H7 (cell line): Measurements from ENCODE around the gene SLC5A8. TPM values are rescaled to one million over a fixed set of nuclear protein-coding genes. Genes with fewer than 3 reads are reported as not detected.
"Not testable (repeated sequence)": the region's sequence is repeated elsewhere in the genome, so short reads cannot be mapped to it uniquely, and the experiment has no call there.

Experiments
- DNase-seq: peaks from one replicate; pipeline ENCODE4 v3.0.0; 2012
- H3K27me3 ChIP-seq: 2 replicates; pipeline ENCODE4 v1.6.0; 2011; ENCODE audit warnings: mild to moderate bottlenecking, low read length; ENCODE audit not compliant: control insufficient read depth, insufficient read depth
- H3K36me3 ChIP-seq: replicated peaks from 2 replicates; pipeline ENCODE4 v1.5.1; 2011; ENCODE audit warnings: low read length; ENCODE audit not compliant: control insufficient read depth, insufficient read depth
- H3K4me3 ChIP-seq: 2 replicates; pipeline ENCODE4 v1.5.1; 2011; ENCODE audit warnings: low read depth, mild to moderate bottlenecking, control low read depth, low read length, moderate library complexity; ENCODE audit not compliant: insufficient read depth
- total RNA-seq: library from RNA; depleted of rRNA; stranded (reverse); fragments of >200 nt; shearing (Covaris generic); gene quantifications from 2 replicates; pipeline ENCODE4 v1.2.3, GENCODE V29; 2014

Gene SLC5A8
- total RNA-seq, 1 experiment from 2014 or later: not detected

- peak; percentile 44 for DNase-seq
These were observed 5.3 kb downstream of the SLC5A8 start for GRCh38 chr12:101204602-101205304.

GRCh38 chr12:101200824-101201223 lies 9.2 kb downstream of the SLC5A8 start:
- Histone ChIP-seq H3K36me3 (no peaks in the 10 kb centered on the region), H3K27me3 (no peaks in the 10 kb centered on the region), H3K4me3 (no peak overlapping the region)
- DNase-seq: no peak

More at GRCh38 chr12:101204602-101205304, 5.3 kb downstream of the SLC5A8 start:
- H3K4me3 ChIP-seq: no peak overlapping the region
- H3K27me3 ChIP-seq: peaks cover 11% of the 10 kb centered on the region; the same call in 1 of the 2 replicates
- H3K36me3 ChIP-seq: no peaks in the 10 kb centered on the region

- no peaks in the 10 kb centered on the region for H3K36me3 ChIP-seq
- H3K4me3 ChIP-seq: no peak overlapping the region
- DNase-seq: no peak
- H3K27me3 ChIP-seq: no peaks in the 10 kb centered on the region
These were observed 9.9 kb downstream of the SLC5A8 start for GRCh38 chr12:101200145-101200544.

GRCh38 chr12:101186291-101186690 lies 23.7 kb downstream of the SLC5A8 start:
- Histone ChIP-seq H3K27me3 (no peaks in the 10 kb centered on the region), H3K4me3 (no peak overlapping the region), H3K36me3 (no peaks in the 10 kb centered on the region)
- DNase-seq: no peak

GRCh38 chr12:101181776-101182175 lies 28.3 kb downstream of the SLC5A8 start:
- H3K4me3 ChIP-seq: no peak overlapping the region
- H3K27me3 ChIP-seq: no peaks in the 10 kb centered on the region
- DNase-seq: no peak
- no peaks in the 10 kb centered on the region for H3K36me3 ChIP-seq

GRCh38 chr12:101174541-101174940 lies 35.5 kb downstream of the SLC5A8 start:
- Histone ChIP-seq H3K36me3 (no peaks in the 10 kb centered on the region), H3K4me3 (no peak overlapping the region), H3K27me3 (no peaks in the 10 kb centered on the region)
- DNase-seq: no peak

- Histone ChIP-seq H3K36me3 (no peaks in the 10 kb centered on the region), H3K27me3 (no peaks in the 10 kb centered on the region), H3K4me3 (no peak overlapping the region)
- DNase-seq: no peak
These were observed 36.8 kb downstream of the SLC5A8 start for GRCh38 chr12:101173197-101173749.

- DNase-seq: peak; percentile 39
- H3K36me3 ChIP-seq: no peaks in the 10 kb centered on the region
These were observed 37.7 kb downstream of the SLC5A8 start for GRCh38 chr12:101172316-101172715.

GRCh38 chr12:101168001-101168400 lies 42.0 kb downstream of the SLC5A8 start:
- Histone ChIP-seq H3K27me3 (no peaks in the 10 kb centered on the region), H3K36me3 (no peaks in the 10 kb centered on the region), H3K4me3 (no peak overlapping the region)
- DNase-seq: no peak

More at GRCh38 chr12:101172316-101172715, 37.7 kb downstream of the SLC5A8 start:
- H3K27me3 ChIP-seq: no peaks in the 10 kb centered on the region
- H3K4me3 ChIP-seq: no peak overlapping the region

GRCh38 chr12:101166866-101167265 lies 43.2 kb downstream of the SLC5A8 start:
- DNase-seq: no peak
- Histone ChIP-seq H3K4me3 (no peak overlapping the region), H3K27me3 (no peaks in the 10 kb centered on the region), H3K36me3 (no peaks in the 10 kb centered on the region)

- DNase-seq: no peak
- H3K36me3 ChIP-seq: no peaks in the 10 kb centered on the region
- H3K27me3 ChIP-seq: no peaks in the 10 kb centered on the region
- H3K4me3 ChIP-seq: no peak overlapping the region
These were observed 44.7 kb downstream of the SLC5A8 start for GRCh38 chr12:101165319-101165718.

- H3K36me3 ChIP-seq, H3K27me3 ChIP-seq, DNase-seq: not testable (repeated sequence)
- peak overlapping the region; percentile 50 for H3K4me3 ChIP-seq
These were observed 64.1 kb downstream of the SLC5A8 start for GRCh38 chr12:101145777-101146431.

GRCh38 chr12:101127521-101128219 lies 82.4 kb downstream of the SLC5A8 start:
- no peaks in the 10 kb centered on the region for H3K27me3 ChIP-seq
- no peak overlapping the region for H3K4me3 ChIP-seq
- DNase-seq: no peak
- H3K36me3 ChIP-seq: no peaks in the 10 kb centered on the region

GRCh38 chr12:101117842-101118241 lies 92.2 kb downstream of the SLC5A8 start:
- no peaks in the 10 kb centered on the region for H3K27me3 ChIP-seq
- no peak for DNase-seq
- H3K36me3 ChIP-seq: no peaks in the 10 kb centered on the region
- no peak overlapping the region for H3K4me3 ChIP-seq
